HuH-7 (cell line): ENCODE measurements around the gene PPP1R13L.
"Not testable (repeated sequence)": the region's sequence is repeated elsewhere in the genome, so short reads cannot be mapped to it uniquely, and the experiment has no call there.

Experiments
- DNase-seq: peaks from one replicate; pipeline ENCODE4 v3.0.0; 2011; ENCODE audit warnings: low spot score

PPP1R13L gene

GRCh38 chr19:45432543-45432942 is 27.7 kb upstream of the PPP1R13L start:
- not testable (repeated sequence) for DNase-seq

DNA sequence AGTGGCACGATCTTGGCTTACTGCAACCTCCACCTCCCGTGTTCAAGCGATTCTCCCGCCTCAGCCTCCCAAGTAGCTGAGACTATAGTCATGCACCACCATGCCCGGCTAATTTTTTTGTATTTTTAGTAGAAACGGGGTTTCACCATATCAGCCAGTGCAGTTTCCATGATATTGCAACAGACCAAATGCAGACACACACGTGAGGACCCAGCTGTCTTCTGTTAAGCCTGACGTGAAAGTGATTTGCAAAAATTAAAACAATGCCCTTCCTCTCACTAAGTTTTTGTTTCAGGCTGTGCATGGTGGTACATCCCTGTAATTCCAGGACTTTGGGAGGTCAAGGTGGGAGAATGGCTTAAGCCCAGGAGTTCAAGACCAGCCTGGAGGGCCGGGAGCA is 26.1 kb upstream of the PPP1R13L start:
- DNase-seq: not testable (repeated sequence)

- not testable (repeated sequence) for DNase-seq
Measured at GRCh38 chr19:45429896-45430295, 25.0 kb upstream of the PPP1R13L start.

DNA sequence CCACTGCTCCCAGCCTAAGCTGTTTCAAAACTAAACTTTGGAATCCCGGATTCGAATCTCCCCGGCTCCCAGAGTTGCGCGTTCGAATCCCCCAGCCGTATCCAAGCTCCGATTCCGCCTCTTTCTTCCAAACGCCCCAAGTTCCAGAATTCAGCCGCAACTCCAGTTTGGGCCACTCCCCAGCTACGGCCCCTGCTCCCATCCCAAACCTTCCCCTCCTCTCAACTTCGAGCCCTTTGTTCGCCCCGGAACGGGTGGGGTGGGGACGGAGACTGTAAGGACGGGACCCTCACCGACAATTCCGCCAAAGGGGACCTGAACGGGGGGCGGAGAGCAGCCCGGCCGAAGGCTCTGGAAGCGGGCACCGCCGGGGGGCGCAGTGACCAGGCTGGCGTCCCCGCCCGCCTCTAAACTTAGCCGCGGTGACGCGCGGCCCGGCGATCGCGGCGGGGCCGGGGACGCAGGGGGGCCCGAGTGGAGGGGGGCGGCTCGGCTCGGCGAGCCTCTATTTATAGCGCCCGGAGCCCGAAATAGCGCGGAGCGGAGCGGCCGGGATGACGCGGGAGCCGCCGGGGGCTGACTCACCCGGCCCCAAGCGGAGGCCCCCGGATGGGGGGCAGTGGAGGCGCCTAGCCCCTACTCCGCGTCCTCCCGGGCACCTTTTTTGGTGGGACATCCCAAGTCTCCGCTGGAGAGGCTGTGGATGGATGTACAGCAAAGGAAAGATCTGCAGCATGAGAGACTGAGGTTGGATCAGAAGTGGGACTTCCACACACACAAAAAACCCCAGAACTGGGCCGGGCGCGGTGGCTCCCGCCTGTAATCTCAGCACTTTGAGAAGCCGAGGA is 23.7 kb upstream of the PPP1R13L start:
- DNase-seq: peak; percentile 64

- DNase-seq: peak; percentile 62
Measured at GRCh38 chr19:45424191-45425058, 19.6 kb upstream of the PPP1R13L start.

GRCh38 chr19:45423589-45424190 is 18.8 kb upstream of the PPP1R13L start, which contains the start of gene ERCC1:
TSS of gene ERCC1 (minus strand) at chr19:45423917. CDS start at chr19:45423374, 543 bp downstream.
- peak; percentile 95 for DNase-seq

DNA sequence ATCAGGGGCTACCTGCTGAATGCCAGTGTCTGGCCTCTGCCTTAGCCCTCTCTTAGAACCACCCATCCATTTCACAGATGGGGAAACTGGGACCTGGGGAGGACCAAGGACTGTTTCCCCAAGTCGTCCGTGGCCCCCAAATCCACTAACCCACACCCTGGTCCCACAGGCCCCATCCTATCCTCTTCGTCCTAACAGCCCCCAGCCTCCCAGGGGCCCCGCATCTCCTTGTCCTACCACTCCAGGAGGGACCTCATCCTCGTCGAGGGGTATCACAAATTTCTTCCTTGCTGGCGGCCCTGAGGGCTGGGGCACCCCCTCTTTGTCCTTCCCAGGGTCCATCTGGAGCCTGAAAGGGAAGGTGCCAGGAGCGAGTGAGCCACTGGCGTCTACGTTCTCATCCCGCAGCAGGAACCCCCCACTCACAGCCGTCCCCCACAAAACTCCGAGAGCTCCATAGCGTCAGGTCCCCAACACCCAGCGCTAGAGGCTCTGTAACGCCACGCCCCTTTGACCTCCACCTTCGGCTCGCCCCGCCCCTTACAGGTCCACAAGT is 18.2 kb upstream of the PPP1R13L start:
- DNase-seq: no peak

DNA sequence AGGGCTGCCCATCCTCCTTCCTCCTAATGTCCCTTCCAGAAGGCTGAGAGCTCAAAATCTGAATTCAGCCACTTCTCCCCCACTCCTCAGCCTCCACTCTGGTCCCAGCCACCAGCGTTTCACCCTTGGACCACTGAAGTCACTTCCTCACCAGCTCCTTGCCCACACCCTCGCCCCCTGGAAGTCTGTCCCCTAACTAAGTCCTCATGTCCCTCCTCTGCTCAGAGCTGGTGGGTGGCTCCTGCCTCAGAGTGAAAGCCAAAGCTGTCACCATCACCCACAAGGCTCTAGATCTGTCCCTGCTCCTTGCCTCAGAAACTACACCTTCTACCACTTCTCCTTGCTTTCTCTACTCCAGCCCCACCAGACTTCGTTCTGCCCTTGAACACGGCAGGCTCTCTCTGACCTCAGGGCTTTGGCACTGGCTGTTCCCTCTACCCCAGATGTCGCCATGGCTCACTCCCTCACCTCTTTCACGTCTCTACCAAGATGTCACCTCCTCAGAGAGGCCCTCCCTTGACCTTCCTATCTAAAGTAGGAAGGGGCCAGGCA is 17.2 kb upstream of the PPP1R13L start:
- no peak for DNase-seq

DNA sequence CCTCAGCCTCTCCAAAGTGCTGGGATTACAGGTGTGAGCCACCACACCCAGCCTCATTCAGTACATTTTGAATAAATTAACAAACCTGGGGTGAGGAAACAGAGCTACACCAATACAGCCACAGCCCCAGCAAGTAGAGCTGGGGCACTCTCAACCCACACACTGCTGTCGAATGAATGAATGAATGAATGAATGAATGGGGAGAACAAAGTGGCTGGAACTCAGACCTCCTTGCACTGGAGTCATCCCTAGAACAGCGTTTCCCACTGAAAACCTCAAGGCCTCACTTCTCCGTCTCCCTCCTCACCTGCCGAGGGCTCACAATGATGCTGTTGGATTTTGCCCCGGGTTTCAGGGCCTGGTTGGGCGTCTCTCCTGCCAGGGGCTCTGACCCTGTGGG is 16.0 kb upstream of the PPP1R13L start:
- no peak for DNase-seq

DNA sequence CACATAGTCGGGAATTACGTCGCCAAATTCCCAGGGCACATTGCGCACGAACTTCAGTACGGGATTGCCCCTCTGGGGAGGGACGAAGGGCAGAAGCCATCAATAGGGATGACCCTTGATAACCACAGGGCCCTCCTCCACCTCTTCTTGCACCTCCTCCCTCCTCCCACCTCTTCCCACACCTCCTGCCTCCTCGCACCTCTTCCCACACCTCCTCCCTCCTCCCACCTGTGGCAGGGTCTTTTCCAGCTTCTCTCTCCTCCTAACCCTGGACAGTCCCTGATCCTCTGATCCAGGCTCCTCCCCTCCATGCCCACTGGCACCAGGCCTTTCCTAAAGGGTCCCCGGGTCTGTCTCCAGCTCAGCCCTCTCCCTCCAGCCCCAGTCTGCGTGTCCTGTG is 15.5 kb upstream of the PPP1R13L start:
- no peak for DNase-seq

DNA sequence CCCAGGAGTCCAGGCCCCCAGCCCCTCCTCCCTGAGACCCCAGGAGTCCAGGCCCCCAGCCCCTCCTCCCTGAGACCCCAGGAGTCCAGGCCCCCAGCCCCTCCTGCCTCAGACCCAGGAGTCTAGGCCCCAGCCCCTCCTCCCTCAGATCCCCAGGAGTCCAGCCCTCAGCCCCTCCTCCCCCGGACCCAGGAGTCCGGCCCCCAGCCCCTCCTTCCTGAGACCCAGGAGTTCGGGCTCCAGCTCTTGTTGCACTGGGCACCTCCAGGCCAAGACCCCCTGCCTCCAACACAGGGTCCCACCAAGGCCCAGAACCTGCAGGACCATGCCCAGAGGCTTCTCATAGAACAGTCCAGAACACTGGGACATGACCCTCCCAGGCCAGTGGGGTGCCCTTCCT is 15.0 kb upstream of the PPP1R13L start:
- no peak for DNase-seq

DNA sequence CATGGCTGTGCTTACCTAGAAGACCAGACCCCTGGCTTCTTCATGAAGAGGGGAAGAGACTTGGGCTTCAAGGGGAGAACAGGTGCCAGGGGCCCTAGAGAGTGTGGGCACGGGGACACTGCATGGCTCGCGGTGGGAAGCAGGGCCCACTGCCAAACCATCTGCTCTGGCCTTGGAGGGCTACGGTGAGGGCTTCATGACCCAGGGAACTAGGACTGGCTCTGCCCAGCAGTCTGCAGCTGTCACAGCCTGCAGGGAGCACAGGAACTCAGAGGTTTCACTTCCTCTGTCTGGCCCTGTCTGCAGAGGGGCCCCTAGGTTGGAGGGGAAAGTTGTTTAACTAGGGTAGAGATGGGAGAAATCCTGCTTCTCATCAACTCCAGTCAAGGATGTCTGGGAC is 14.5 kb upstream of the PPP1R13L start:
- DNase-seq: no peak

GRCh38 chr19:45418802-45419201 is 13.9 kb upstream of the PPP1R13L start:
- DNase-seq: no peak

DNA sequence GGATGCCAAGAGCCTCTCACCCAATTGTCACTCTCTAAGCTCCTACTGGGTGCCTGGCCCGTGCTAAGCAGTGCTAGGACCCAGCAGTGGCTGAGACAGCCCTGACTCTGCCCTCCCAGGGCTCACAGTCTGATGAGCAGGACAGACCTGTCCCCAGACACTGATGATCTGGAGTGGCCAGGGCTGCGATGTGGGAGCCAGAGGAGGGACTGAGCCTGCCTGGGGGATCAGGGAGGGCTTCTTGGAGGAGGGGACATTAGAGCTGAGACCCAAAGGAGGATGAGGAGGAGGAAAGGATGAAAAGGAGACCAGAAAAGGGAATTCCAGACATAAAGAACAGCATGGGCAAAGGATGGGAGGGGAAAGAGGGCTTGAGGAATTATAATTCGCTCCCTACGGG is 12.3 kb upstream of the PPP1R13L start:
- DNase-seq: no peak

DNA sequence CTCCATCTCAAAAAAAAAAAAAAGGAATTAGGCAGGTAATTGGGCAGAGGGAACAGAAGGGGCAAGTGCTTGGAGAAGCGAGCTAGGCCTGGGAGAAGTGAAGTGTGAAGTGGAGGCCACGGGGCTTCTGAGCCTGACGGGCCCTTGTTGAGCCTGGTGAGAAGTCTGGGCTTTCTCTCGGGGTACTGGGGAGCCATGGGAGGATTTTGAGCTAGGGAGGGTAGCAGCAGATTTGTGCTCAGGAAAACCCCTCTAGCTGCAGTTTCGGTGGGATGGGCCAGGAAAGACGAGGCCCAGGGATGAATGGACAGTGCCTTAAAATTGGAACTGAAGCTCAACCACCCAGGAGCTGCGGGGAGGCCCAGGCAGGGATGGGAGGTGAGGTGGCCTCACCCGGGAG is 9.6 kb upstream of the PPP1R13L start:
- no peak for DNase-seq

GRCh38 chr19:45413497-45413896 is 8.6 kb upstream of the PPP1R13L start:
- no peak for DNase-seq

- not testable (repeated sequence) for DNase-seq
Measured at GRCh38 chr19:45410330-45410729, 5.5 kb upstream of the PPP1R13L start.

DNA sequence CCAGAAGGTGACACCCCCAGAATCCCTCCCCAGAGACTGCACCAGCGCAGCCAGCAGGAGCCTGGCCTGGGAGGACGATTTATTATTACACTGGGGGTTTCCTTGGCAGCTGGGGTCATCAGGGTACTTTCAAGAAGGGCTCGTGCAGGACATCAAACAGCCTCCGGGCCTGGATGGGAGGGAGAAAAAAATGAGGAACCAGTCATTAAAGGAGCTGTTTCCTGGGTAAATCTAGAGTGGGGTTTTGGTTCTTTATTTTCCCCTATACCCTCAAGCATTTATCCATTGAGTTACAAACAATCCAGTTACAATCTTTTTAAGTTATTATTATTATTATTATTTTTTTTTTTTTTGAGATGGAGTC is 4.7 kb upstream of the PPP1R13L start:
- no peak for DNase-seq

DNA sequence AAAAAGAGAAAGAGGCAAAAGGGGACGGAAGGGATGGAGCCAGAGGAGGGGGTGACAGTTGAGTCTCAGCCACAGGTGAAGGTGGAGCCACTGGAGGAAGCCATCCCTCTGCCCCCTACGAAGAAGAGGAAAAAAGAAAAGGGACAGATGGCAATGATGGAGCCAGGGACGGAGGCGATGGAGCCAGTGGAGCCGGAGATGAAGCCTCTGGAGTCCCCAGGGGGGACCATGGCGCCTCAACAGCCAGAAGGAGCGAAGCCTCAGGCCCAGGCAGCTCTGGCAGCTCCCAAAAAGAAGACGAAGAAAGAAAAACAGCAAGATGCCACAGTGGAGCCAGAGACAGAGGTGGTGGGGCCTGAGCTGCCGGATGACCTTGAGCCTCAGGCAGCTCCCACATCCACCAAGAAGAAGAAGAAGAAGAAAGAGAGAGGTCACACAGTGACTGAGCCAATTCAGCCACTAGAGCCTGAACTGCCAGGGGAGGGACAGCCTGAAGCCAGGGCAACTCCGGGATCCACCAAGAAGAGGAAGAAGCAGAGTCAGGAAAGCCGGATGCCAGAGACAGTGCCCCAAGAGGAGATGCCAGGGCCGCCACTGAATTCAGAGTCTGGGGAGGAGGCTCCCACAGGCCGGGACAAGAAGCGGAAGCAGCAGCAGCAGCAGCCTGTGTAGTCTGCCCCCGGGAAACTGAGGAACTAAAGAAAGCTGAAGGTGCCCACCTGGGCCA is 4.1 kb upstream of the PPP1R13L start:
- DNase-seq: no peak

DNA sequence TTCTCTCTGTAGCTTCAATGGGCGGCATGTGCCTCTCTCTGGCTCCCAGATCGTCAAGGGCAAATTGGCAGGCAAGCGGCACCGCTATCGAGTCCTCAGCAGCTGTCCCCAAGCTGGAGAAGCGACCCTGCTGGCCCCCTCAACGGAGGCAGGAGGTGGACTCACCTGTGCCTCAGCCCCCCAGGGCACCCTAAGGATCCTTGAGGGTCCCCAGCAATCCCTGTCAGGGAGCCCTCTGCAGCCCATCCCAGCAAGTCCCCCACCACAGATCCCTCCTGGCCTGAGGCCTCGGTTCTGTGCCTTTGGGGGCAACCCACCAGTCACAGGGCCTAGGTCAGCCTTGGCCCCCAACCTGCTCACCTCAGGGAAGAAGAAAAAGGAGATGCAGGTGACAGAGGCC is 3.3 kb upstream of the PPP1R13L start:
- no peak for DNase-seq

DNA sequence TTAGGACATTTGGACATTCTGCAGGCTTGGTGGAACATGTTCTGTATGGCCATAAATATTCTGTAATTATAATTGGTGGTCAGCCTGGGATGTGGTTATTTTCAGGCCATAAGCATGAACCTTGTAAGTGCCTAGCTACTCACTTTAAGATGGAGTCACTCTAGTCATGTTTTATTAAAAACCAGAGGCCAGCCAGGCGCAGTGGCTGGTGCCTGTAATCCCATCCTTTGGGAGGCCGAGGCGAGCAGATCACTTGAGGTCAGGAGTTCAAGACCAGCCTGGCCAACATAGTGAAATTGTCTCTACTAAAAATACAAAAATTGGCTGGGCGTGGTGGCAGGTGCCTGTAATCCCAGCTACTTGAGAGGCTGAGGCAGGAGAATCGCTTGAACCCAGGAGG is 2.7 kb upstream of the PPP1R13L start:
- DNase-seq: not testable (repeated sequence)

GRCh38 chr19:45407091-45407375 is 2.2 kb upstream of the PPP1R13L start:
- DNase-seq: no peak
